HG03460 (cell line): Measurements from ENCODE around the gene IL12RB2.

Source experiments
- ATAC-seq: cut with Tn5 transposase; IDR thresholded peaks from one replicate; pipeline ENCODE4 v1.9.1; 2021; ENCODE audit not compliant: unreplicated experiment

The IL12RB2 gene

DNA sequence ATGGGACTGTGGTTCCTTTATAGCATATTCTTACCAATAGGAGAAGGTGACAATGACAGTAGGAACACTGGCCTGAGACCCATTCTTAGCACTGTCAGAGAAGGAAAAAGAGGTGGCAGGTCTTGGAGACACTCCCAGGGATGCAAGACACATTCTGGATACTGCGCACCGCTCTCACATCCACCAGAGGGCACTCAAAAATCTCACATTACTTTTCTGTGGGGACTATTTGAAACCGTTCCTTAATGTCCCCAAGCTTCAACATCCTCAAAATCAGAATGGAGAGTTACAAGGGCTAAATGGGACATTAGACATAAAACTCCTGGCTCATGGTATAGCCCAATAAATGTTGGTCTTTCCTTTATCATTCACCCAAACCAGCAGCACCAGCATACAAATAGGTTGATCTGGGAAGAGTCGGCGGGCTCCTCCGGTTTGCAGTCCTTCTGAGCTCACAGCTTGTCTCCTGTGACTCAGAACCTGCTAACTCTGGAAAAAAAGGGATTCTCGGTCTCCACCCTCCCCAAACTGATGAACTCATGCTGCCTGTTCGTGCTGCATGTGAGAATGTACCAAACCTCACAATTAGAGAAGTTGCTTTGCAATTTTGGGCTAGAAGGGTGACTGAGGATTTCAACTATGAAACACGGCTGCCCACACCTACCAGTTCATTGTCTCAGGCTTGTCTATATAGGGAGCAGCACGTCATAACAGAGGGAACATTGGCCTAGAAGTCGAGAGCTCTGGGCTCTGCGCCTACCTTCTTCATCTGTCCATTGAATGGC lies 40.2 kb downstream of the IL12RB2 start:
- no peak for ATAC-seq

DNA sequence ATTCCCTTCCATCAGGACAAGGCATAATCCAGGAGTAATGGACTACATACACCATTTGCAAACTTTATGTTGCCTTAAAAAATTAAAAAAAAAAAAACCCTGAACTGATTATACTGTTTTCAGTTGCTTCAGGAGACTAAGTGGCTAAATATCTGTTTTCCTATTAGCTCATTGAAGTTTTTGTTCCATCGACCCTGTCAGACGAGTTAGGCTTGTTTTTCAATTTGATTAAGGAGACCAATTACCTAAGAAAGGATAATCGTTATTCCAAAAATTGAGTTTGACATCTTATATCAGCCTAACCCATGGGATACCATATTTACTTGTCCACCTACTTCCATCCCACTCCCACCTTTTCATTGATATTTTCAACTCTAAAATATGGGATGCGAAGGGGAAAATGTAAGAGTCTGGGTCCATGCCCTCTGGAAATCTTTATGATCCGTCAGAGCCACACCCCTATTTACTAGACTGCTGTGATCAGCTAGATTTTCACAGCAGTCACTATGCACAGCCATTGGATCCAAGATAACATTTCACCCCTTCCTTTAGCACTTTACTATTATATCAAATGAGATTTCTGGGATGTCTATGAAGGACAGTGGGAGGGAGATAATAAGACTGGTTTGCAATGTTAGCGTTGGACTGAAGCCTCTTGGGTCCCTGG lies 41.0 kb downstream of the IL12RB2 start:
- ATAC-seq, result no peak

DNA sequence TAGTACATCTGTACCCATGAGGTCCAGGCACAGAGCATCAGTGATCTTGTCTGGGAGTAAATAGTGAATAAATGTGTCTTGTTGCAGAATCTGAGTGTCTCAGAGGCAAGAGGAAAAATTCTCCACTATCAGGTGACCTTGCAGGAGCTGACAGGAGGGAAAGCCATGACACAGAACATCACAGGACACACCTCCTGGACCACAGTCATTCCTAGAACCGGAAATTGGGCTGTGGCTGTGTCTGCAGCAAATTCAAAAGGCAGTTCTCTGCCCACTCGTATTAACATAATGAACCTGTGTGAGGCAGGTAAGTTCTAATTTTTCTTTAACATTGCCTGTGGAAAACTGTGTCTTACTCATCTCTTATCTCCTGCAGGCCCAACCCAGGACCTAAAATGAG lies 43.1 kb downstream of the IL12RB2 start:
- peak; percentile 74 for ATAC-seq

DNA sequence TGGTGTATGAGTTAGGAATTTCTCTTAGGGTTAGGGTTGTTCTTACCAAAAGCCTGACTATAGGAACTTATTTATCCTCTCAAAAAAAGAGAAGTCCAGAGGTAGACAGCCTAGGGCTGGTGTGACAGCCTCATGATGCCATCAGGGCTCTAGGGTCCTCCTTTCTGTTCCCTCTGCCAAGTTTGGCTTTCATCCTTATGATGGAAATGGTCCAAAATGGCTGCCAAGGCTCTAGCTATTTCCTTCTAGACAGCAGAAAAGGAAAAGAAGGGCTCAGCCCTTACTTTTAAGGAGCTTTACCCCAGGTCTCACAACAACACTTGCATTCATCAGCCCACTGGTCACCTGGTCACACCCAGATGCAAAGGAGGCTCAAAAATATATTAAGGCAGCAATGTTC lies 44.5 kb downstream of the IL12RB2 start:
- no peak for ATAC-seq

DNA sequence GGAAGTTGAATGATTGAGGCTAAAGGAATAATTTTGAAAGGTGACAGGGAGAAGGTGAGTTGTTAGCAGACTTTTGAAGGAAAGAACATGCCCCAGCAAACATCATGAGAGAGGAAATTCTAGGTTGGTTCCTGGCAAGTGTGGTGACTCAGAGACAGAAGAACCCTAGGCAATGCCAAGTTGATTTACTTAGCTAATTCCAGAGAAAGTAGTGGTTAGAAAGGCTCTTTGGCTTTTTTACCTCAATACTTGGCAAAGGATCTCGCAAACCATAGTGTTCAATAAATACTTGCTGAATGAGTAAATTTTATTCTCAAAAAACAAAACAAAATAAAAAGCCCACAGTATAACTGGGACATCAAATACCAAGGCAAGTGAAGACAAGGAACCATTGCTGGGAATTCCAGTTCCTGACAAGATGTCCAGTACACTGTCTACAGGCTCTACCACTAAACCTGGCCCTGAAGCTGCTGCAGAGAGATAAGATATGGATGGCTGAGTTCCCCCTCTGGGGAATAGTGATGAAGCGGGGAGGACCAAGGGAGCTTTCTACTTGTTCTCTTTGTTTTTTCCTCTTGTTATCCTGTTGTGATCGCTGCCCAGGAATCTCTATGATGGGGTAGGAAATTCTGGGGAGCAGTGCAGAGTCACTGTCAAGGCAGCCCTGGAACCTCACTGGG lies 48.2 kb downstream of the IL12RB2 start:
- ATAC-seq, result no peak

DNA sequence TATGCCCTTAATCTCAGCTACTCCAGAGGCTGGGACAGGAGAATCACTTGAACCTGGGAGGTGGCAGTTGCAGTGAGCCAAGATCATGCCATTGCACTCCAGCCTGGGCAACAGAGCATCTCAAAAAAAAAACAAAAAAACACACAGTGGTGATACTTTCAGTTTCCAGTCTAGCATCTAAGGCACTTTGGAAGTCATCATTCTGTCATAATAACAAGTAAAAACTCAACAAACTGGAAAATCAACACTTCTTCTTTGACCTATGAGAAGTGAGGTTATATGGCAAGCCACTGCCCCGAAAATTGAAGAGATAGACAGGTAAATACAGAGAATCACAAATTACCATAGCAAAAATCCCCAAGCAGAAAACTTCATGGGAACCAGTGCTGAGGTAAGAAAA lies 51.9 kb downstream of the IL12RB2 start:
- no peak for ATAC-seq

DNA sequence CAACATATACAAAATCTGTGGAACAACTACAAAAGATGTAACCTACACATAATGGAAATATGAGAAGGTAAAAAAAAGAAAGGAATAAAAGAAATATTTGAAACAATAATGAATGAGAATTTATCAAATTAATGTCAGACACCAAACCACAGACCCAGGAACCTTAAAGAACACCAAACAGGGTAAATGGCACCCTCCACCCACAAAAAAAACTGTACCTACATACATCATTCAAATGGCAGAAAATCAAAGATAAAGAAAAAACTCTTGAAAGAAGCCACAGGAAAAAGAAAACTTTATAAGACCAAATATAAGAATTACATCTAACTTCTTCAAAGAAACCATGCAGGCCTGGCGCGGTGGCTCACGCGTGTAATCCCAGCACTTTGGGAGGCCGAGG lies 54.0 kb downstream of the IL12RB2 start:
- ATAC-seq, result no peak

DNA sequence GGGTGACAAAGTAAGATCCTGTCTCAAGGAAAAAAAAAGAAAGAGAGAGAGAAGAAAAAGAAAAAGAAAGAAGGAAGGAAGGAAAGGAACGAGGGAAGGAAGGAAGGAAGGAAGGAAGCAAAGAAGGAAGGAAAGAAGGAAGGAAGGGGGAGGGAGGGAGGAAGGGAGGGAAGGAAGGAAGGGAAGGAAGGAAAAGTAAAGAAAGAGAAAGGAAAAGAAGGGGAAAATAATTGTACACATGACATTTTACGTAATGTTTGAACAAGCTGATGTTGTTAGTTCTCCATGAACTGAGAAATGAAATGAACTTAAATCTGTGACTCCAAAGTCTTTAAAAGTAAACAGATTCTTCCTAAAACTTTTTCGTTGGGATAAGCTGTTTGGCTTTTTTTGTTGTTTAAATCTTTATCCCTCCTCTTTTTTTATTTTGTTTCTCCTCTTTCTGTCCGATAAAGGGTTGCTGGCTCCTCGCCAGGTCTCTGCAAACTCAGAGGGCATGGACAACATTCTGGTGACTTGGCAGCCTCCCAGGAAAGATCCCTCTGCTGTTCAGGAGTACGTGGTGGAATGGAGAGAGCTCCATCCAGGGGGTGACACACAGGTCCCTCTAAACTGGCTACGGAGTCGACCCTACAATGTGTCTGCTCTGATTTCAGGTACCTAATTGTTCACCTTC lies 59.8 kb downstream of the IL12RB2 start:
- no peak for ATAC-seq

DNA sequence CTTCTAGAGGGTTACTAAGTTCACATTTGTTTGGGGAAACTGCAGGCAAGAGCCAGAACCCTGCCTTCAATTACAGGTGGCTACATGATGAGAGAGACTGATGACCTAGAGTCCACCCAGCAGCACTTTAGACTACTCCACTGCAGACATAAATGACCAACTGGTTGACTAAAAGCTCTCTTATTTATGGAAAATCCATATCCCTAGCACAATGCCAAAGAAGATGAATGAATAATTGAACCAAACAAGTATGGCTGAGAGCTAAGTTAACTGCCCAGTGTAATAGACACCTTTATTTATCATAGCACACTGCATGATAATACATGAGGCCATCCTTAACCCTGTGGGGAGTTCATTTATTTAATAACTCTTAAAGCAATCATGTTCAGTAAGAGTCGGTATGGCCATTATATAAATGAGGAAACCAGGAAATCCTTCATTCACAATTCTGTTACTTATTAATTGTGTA lies 60.4 kb downstream of the IL12RB2 start:
- ATAC-seq, result no peak

DNA sequence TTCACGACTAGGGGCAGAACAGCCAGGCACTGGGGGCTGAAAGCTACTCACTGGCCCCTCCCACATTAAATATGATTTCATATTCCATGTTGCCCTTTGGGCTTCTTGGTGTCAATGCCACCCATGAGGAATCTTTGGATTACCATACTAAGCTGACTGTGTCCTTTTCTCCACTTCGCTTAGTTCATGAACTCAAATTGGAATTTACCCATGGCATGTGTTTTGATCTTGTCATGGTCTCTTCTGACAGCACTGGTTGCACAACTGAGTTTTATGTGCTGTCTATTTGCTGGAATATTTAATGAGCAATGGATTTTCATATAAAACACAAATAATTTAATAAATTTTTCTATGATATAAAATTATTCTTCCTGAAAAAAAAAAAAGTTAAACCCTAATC lies 63.4 kb downstream of the IL12RB2 start:
- no peak for ATAC-seq

DNA sequence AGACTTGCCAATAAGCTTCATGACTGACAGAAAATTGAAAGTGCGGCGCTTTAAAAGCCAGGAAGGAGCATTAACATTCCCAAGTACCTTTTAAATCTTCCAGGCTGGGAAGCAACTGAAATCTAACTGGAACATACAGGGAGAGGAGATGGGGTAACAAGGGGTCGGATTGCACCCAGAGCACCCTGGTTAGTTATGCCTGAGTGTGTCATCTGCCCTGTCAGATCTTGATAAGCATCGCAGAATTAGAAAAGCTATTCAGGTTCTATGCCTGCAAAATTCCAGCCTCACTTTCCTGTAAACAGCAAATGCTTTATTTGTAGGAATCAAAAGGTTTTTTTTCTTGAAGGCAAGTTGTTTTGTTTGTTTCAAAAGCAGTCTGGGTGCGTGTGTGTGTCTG lies 64.0 kb downstream of the IL12RB2 start:
- no peak for ATAC-seq

DNA sequence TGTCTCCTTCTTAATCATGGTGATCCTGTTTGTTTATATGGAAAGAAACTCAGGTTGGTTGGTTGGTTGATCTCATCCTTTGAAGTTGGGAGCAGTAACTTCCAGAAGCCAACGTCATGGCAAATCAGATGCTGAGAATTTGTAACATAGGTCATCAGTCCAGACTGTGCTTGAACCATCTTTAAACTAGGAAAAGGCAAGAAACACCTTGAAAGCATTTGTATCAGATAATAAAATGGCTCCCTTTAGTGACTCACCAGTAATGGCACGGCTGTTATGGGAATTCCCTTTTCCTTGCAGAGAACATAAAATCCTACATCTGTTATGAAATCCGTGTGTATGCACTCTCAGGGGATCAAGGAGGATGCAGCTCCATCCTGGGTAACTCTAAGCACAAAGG lies 64.5 kb downstream of the IL12RB2 start:
- ATAC-seq, result no peak

DNA sequence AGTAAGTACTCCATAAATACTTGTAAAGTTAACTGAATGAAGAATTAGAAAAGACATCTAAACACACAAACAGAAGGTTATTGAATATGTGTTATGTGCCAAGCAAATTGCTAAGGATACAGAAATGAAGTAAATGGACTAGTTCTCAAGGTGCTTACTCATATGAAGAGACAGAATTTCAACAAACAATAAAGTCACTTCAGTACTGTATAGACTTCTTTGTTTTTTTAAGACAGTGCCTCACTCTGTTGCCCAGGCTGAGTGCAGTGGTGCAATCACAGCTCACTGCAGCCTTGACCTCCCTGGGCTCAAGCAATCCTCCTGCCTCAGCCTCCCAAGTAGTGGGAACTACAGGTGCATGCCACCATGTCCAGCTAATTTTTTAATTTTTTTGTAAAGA lies 65.2 kb downstream of the IL12RB2 start:
- no peak for ATAC-seq

DNA sequence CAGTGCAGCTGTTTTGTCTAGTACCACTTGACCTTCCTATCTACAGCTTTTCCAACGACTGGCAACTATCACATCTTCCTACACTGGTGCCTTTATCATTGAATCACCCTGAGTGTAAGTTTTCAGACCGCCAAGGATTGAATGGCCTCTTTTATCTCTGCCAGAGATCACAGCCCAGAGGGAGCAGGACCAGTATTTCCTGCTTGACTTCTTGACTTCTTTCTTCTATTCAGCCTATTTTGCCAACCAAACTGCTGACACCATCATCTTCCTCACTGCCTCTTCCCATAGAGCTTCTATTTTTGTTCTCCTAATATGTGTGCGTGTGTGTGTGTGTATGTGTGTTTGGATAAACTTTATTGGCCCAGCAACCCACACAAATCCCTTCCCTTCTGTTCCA lies 68.7 kb downstream of the IL12RB2 start:
- no peak for ATAC-seq

DNA sequence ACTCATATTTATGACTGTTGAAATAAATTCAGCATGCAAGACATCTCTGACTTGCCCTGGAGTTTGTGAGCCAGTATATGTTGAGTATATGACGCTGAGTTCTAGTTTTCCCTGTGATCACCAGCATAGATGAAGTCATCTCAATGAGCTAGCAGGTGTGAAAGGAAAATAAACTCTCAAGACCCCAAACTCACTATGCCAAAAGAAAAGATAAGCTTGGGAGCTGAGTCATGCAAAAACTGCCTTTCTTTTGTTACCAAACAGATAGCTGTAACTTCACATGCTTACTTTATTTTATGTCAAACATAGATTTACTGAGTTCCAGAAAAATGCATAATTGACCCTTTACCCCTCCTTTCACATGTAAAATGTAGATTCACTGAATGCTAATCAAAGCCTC lies 69.6 kb downstream of the IL12RB2 start:
- no peak for ATAC-seq

DNA sequence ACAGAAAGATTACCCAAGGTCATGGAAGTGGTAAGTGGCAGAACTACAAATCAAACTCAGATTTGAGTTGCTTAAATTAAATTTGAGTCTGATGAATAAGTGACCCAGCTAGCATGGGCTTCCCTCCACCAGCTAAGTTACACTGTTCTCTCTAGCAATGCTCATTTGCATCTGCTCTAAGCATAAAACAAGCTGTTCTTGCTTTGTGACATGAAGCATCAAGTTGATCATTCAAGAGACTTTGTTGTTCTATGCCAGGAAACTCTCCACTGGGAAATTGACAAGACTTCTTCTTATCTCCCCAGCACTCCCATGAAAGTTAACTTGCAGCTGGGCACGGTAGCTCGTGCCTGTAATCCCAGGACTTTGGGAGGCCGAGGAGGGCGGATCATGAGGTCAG lies 73.5 kb downstream of the IL12RB2 start:
- ATAC-seq, result no peak

DNA sequence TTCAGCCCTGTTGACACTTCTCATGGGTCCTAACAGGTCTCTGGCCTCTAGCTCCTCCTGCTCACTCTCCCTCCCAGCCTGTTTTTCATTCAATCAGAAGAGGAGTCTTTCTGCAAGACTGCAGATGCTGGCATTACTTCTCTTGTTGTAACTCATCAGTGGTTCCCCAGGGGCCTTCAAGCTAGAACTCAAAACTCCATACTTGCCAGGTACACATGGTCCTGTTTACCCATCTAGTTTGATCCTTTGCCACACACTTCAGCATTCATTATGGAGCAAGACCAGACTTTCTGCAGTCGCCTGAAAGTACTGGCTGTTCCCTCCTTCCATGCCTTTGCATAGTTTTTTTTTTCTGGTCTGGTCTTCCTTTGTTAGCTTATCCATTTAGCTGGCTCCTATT lies 74.6 kb downstream of the IL12RB2 start:
- no peak for ATAC-seq

DNA sequence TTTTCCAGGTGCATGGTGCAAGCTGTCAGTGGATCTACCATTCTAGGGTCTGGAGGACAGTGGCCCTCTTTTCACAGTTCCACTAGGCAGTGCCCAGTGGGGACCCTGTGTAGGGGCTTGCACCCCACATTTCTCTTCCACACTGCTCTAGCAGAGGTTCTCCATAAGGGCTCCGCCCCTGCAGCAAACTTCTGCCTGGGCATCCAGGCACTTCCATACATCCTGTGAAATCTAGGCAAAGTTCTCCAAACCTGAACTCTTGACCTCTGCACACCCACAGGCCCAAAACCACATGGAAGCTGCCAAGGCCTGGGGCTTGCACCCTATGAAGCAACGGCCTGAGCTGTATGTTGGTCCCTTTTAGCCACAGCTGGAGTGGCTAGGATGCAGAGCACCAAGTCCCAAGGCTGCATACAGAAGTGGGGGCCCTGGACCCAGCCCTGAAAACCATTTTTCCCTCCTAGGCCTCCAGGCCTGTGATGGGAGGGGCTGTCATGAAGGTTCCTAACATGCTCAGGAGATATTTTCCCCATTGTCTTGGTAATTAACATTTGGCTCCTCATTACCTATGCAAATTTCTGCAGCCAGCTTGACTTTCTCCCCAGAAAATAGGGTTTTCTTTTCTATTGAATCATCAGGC lies 76.4 kb downstream of the IL12RB2 start:
- no peak for ATAC-seq

DNA sequence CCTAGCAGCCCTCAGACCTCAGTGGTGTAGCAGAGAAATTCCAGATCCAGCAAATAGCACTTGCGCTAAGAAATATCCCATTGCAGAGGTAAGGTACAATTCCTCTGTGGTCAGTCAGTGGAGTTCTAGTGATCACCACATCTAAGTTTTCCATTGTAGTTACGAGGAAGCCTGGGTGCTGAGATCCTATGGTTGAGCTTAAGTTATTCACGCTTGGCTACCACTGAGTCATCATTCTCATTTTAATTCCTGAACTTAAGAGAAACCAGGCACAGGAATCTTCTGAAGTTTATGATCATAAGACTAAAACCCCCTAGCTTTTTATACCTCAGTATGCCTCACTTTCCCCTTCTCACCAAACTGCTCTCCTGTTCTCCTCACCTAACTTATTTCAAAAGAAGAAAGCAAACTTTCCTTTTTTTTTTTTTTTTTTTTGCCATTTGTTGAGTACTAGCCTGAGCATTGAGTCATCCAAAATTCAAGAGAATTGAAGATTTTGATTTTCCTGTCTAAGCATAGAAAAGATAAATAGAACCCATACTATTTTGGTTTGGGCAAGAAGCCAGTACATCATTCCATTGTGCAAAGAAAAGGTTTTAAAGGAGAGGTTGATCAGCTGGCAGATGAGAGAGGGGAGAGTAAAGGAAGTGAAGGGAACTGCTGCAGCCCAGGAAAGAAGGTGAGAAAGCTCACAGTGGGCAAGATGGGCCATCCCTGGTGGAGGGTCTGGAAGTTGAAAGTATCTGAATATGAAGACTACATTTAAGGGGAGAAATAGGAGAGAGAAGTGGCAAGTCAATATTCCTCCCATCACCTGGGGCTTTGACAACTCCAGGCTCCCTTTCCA lies 82.6 kb downstream of the IL12RB2 start:
- ATAC-seq, result no peak

DNA sequence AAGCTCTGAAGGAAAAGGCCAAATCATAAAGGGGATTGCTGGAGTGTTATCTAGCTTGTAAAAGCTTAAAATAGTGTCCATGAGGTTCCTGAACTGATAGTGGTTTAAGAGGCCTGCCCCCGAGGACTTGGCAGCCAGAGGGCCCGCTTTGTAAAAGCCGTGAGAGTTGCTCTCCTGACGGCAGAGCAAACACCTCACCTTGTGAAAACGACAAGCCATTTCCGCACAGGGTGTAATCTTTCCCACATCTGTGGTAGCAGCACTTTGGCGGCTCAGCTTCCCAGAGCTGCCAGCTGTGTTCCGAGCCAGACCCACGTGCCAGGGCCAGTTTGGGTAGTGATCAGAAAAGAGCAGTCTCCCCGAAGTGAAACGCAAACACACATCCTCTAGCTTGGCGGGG lies 85.6 kb downstream of the IL12RB2 start:
- ATAC-seq, result no peak
